HepG2 (cell line): ENCODE measurements around the gene C9orf78. TPM values are rescaled to one million over a fixed set of nuclear protein-coding genes. Genes with fewer than 3 reads are reported as not detected.

Experiments used
- ATAC-seq: fragments of 200-7000 bp; cut with Tn5 transposase; 3 replicates; pipeline ENCODE4 v1.9.1; 2020; ENCODE audit warnings: mild to moderate bottlenecking, moderate library complexity
- BruUV-seq: library from RNA; stranded (reverse); fragments of 400-500 nt; replicated peaks from 2 replicates; lab custom pipeline; 2021; lab: Mats Ljungman, UMichigan
- CTCF ChIA-PET: fragments of 300-600 bp; formaldehyde crosslinking; extraction: SDS; loops from one replicate; lab custom pipeline; 2021; ENCODE audit warnings: low total read pairs, inconsistent platforms, low intra/inter-chr PET ratio; lab: Yijun Ruan, JAX
- POLR2A ChIA-PET: fragments of 350-600 bp; sonication (Branson Sonifier 250); formaldehyde crosslinking; loops from one replicate; lab custom pipeline; 2020; ENCODE audit warnings: antibody characterized with exemption, inconsistent platforms; lab: Yijun Ruan, JAX
- DNase-seq: peaks from one replicate; pipeline ENCODE4 v3.0.0-alpha.2; 2015; ENCODE audit warnings: low spot score
- FAIRE-seq: peaks from 3 replicates; lab custom pipeline; 2011; peaks lifted over from hg19 to GRCh38; lab: Jason Lieb, UNC
- H2AFZ ChIP-seq: one replicate; pipeline ENCODE4 v1.6.1; 2011; ENCODE audit warnings: low read length, inconsistent platforms
- H3K27ac ChIP-seq: fragments of 300-600 bp; 3 replicates; pipeline ENCODE4 v1.8.0; 2011; ENCODE audit warnings: mixed run types, mild to moderate bottlenecking, mixed read lengths, low read length, inconsistent platforms; ENCODE audit not compliant: insufficient read depth; ENCODE audit errors: extremely low read length
- H3K27me3 ChIP-seq, 2 experiments: fragments of 200-600 bp in 1 of 2; 2 replicates in 1 of 2; 3 replicates in 1 of 2; pipeline versions ENCODE4 v1.6.0 to v1.8.0; 2011; ENCODE audit warnings: low read length in 2 of 2, mild to moderate bottlenecking in 2 of 2, moderate library complexity in 2 of 2, inconsistent platforms in 1 of 2; ENCODE audit not compliant: insufficient read depth in 2 of 2, control insufficient read depth in 1 of 2
- H3K36me3 ChIP-seq, 2 experiments: fragments of 200-600 bp in 1 of 2; replicated peaks in 1 of 2; 2 replicates in 1 of 2; 3 replicates in 1 of 2; pipeline versions ENCODE4 v1.5.1 to v1.8.0; 2011; ENCODE audit warnings: low read length in 2 of 2, inconsistent platforms in 1 of 2; ENCODE audit not compliant: insufficient read depth in 2 of 2, control insufficient read depth in 1 of 2
- H3K4me1 ChIP-seq: 2 replicates; pipeline ENCODE4 v1.5.1; 2012; ENCODE audit warnings: low read length, inconsistent platforms; ENCODE audit not compliant: insufficient read depth
- H3K4me2 ChIP-seq: 2 replicates; pipeline ENCODE4 v1.6.0; 2011; ENCODE audit warnings: low read depth, low read length, inconsistent platforms
- H3K4me3 ChIP-seq, 3 experiments: fragments of 200-600 bp in 1 of 3; sonication (generic), shearing (Covaris generic) in 1 of 3; replicated peaks in 1 of 3; 2 replicates each; pipeline ENCODE4 v1.5.1; 2011 to 2016; ENCODE audit warnings: low read length in 3 of 3, inconsistent platforms in 2 of 3, low read depth in 2 of 3, mild to moderate bottlenecking in 2 of 3, control low read depth in 1 of 3, mixed read lengths in 1 of 3; ENCODE audit not compliant: insufficient read depth in 1 of 3
- H3K79me2 ChIP-seq: one replicate; pipeline ENCODE4 v1.6.1; 2011; ENCODE audit warnings: low read length, inconsistent platforms; ENCODE audit not compliant: insufficient read depth
- H3K9ac ChIP-seq: 2 replicates; pipeline ENCODE4 v1.6.0; 2011; ENCODE audit warnings: mild to moderate bottlenecking, low read depth, low read length, inconsistent platforms; ENCODE audit not compliant: insufficient read depth
- H3K9me3 ChIP-seq: 2 replicates; pipeline ENCODE4 v1.5.1; 2012; ENCODE audit warnings: mild to moderate bottlenecking, low read length
- H4K20me1 ChIP-seq: 2 replicates; pipeline ENCODE4 v1.6.0; 2011; ENCODE audit warnings: inconsistent platforms, mild to moderate bottlenecking, low read length, moderate library complexity; ENCODE audit not compliant: insufficient read depth
- NFE2L2 ChIP-seq: fragments of 150-350 bp; IDR thresholded peaks from 2 replicates; pipeline ENCODE4 v1.6.1; 2014; ENCODE audit warnings: low read length
- NKX3-1 ChIP-seq: sonication (generic); formaldehyde crosslinking; IDR thresholded peaks from 2 replicates; pipeline ENCODE4 v1.5.0; 2020; ENCODE audit warnings: missing genetic modification reagents
- NPAS2 ChIP-seq: sonication (generic); formaldehyde crosslinking; IDR thresholded peaks from 2 replicates; pipeline ENCODE4 v1.8.0; 2022; ENCODE audit warnings: mild to moderate bottlenecking, missing genetic modification reagents, borderline replicate concordance
- TBX2 ChIP-seq: sonication (generic); formaldehyde crosslinking; IDR thresholded peaks from 2 replicates; pipeline ENCODE4 v1.5.0; 2020; ENCODE audit warnings: missing genetic modification reagents, mild to moderate bottlenecking, borderline replicate concordance
- ZBTB3 ChIP-seq: sonication (generic); formaldehyde crosslinking; IDR thresholded peaks from 2 replicates; pipeline ENCODE4 v1.4.0; 2020; ENCODE audit warnings: low read depth, mild to moderate bottlenecking, moderate library complexity, missing genetic modification reagents, borderline replicate concordance
- ZBTB7A ChIP-seq: sonication (generic); formaldehyde crosslinking; IDR thresholded peaks from 2 replicates; pipeline ENCODE4 v1.8.0; 2022; ENCODE audit warnings: mild to moderate bottlenecking, missing genetic modification reagents
- ZSCAN21 ChIP-seq: sonication (generic); formaldehyde crosslinking; IDR thresholded peaks from 2 replicates; pipeline ENCODE4 v1.8.0; 2022; ENCODE audit warnings: mild to moderate bottlenecking, missing genetic modification reagents, moderate library complexity, borderline replicate concordance
- WGBS: methylation state at CpG from one replicate; pipeline ENCODE4 v1.1.6; 2017; ENCODE audit warnings: low lambda C conversion rate; 5-methylcytosine and 5-hydroxymethylcytosine counted together
- in situ Hi-C: cut with HindIII; loops from 2 replicates; pipeline ENCODE4 v1.10.0; 2017; ENCODE audit warnings: low pct_unique_long_range_greater_than_20kb; ENCODE audit not compliant: extremely low pct_ligation_motif_present
- intact Hi-C: fragments of 100-400 bp; cut with micrococcal nuclease; formaldehyde crosslinking; loops from one replicate; pipeline ENCODE4 v1.10.0; 2022; ENCODE audit not compliant: unreplicated experiment
- polyA plus RNA-seq, 8 experiments: library from polyadenylated mRNA; depleted of rRNA in 3 of 8; stranded (reverse) in 7 of 8; unstranded in 1 of 8; fragments of >200 nt; fragmentation: Illumina TruSeq in 4 of 8; extraction: Trizol in 4 of 8; gene quantifications; 2 replicates each; pipeline versions ENCODE4 v1.2.1 to v1.2.3, GENCODE V29; 2011 to 2016; ENCODE audit warnings: low read depth in 4 of 8, missing spikeins in 1 of 8, mixed read lengths in 1 of 8; ENCODE audit not compliant: insufficient read depth in 1 of 8
- total RNA-seq, 5 experiments: library from RNA; depleted of rRNA; stranded (reverse); fragments of >200 nt; fragmentation: Illumina TruSeq; extraction: Trizol; gene quantifications; 2 replicates each; pipeline ENCODE4 v1.2.3, GENCODE V29; 2016; ENCODE audit warnings: low read depth in 1 of 5
- TF ChIP-seq, protein P1 (sequence below): sonication (generic); formaldehyde crosslinking; IDR thresholded peaks from 2 replicates; pipeline ENCODE4 v1.5.0; 2020; ENCODE audit warnings: mild to moderate bottlenecking, missing genetic modification reagents
- TF ChIP-seq, protein P2 (sequence below): sonication (generic); formaldehyde crosslinking; IDR thresholded peaks from 2 replicates; pipeline ENCODE4 v1.5.1; 2020; ENCODE audit warnings: missing genetic modification reagents, mild to moderate bottlenecking, borderline replicate concordance
- TF ChIP-seq, protein P3 (sequence below): sonication (generic); formaldehyde crosslinking; IDR thresholded peaks from 2 replicates; pipeline ENCODE4 v1.4.0; 2020; ENCODE audit warnings: missing genetic modification reagents

C9orf78 gene
- total and polyA plus RNA-seq, 2 of the 13 experiments (the other 11 are each of a cell fraction or from before 2014, with no cell fraction given), result 18.4 to 35.5 TPM

DNA sequence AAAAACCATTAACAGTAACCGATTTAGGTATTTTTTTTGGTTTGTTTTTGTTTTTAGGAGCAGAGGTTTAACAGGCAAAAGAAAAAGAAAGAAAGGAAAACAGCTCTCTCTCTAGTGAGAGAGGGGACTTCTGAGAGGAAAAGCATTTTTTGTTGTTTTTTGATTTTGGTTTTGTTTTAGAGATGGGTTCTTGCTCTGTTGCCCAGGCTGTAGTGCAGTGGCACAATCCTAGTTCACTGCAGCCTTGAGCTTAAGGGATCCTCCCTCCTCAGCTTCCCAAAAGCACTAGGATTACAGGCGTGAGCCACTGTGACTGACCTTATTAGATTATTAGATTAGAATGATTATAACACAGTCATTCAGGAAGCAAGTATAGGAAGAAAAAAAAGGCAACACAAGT, 10.3 kb upstream of the C9orf78 start:
- ATAC-seq (no peak), DNase-seq (no peak), FAIRE-seq (no peak)
- POLR2A ChIA-PET, result no interaction called here
- intact Hi-C loops (no loop called here), in situ Hi-C loops (no loop called here)
- CTCF ChIA-PET, result no interaction called here
- Histone ChIP-seq H4K20me1 (no peaks in the 10 kb centered on the region), H3K9ac (no peak overlapping the region), H3K27me3 (no peaks in the 10 kb centered on the region), H3K4me1 (no peaks in the 10 kb centered on the region), H3K27ac (no peak overlapping the region), H3K4me2 (no peak overlapping the region), H3K9me3 (no peaks in the 10 kb centered on the region), H3K36me3 (0 out of 5 replicates have a peak, but pooled peaks cover 0 to 2% of the 10 kb centered on the region in 2 experiments), H3K4me3 (no peak overlapping the region), H3K79me2 (no peaks in the 10 kb centered on the region), H2AFZ (no peak overlapping the region)
- 59% methylated on average over 2 of the region's 2 CpGs for WGBS
- TF ChIP-seq TBX2 (CRISPR knock-in tag), result no peak
- no peak for TF ChIP-seq NPAS2 (CRISPR knock-in tag)
- TF ChIP-seq, protein P1, sequence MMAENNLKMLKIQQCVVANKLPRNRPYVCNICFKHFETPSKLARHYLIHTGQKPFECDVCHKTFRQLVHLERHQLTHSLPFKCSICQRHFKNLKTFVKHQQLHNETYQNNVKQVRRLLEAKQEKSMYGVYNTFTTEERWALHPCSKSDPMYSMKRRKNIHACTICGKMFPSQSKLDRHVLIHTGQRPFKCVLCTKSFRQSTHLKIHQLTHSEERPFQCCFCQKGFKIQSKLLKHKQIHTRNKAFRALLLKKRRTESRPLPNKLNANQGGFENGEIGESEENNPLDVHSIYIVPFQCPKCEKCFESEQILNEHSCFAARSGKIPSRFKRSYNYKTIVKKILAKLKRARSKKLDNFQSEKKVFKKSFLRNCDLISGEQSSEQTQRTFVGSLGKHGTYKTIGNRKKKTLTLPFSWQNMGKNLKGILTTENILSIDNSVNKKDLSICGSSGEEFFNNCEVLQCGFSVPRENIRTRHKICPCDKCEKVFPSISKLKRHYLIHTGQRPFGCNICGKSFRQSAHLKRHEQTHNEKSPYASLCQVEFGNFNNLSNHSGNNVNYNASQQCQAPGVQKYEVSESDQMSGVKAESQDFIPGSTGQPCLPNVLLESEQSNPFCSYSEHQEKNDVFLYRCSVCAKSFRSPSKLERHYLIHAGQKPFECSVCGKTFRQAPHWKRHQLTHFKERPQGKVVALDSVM, result no peak
- no peak for TF ChIP-seq ZBTB3 (CRISPR knock-in tag)
- TF ChIP-seq, protein P2, sequence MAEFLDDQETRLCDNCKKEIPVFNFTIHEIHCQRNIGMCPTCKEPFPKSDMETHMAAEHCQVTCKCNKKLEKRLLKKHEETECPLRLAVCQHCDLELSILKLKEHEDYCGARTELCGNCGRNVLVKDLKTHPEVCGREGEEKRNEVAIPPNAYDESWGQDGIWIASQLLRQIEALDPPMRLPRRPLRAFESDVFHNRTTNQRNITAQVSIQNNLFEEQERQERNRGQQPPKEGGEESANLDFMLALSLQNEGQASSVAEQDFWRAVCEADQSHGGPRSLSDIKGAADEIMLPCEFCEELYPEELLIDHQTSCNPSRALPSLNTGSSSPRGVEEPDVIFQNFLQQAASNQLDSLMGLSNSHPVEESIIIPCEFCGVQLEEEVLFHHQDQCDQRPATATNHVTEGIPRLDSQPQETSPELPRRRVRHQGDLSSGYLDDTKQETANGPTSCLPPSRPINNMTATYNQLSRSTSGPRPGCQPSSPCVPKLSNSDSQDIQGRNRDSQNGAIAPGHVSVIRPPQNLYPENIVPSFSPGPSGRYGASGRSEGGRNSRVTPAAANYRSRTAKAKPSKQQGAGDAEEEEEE (CRISPR knock-in tag), result no peak
- TF ChIP-seq ZBTB7A (CRISPR knock-in tag), result no peak
- TF ChIP-seq NKX3-1 (CRISPR knock-in tag), result no peak
- TF ChIP-seq, protein P3, sequence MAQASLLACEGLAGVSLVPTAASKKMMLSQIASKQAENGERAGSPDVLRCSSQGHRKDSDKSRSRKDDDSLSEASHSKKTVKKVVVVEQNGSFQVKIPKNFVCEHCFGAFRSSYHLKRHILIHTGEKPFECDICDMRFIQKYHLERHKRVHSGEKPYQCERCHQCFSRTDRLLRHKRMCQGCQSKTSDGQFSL (CRISPR knock-in tag), result no peak
- no peak for TF ChIP-seq ZSCAN21 (CRISPR knock-in tag)
- TF ChIP-seq NFE2L2, result no peak
- BruUV-seq, result no TSS peak
